ENCODE results near the gene STXBP2. TPM values are rescaled to one million over a fixed set of nuclear protein-coding genes. Genes with fewer than 3 reads are reported as not detected.

STXBP2 gene
- total RNA-seq, 1 donor from 2014 or later, result 97.7 TPM

DNA sequence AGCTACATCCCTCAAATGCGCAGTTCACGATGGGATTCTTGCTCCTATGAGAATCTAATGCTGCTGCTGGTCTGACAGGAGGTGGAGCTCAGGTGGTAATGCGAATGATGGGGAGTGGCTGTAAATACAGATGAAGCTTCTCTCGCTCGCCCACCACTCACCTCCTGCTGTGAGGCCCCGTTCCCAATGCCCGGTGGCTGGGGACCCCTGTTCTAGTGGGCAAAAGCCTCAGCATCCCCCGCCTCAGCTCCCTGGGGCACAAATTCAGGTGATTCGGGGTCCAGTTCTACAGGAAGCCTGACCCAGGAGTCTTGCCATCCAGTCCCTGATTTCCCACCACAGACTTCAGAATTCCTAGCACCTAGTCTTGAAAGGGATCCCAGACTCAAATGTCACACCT is 35.6 kb downstream of the STXBP2 start:
- Mint-ChIP-seq H3K36me3 (no peaks in the 10 kb centered on the region), H3K4me1 (no peaks in the 10 kb centered on the region), H3K9me3 (peaks cover 3% of the 10 kb centered on the region), H3K4me3 (no peak overlapping the region), H3K27me3 (ENCODE audit: low read depth) (peaks cover 86% of the 10 kb centered on the region), H3K27ac (no peak overlapping the region)
- DNase-seq (ENCODE audit: low spot score in 2 of 2, unreplicated experiment in 2 of 2), result no peak
- TF ChIP-seq, protein P1, sequence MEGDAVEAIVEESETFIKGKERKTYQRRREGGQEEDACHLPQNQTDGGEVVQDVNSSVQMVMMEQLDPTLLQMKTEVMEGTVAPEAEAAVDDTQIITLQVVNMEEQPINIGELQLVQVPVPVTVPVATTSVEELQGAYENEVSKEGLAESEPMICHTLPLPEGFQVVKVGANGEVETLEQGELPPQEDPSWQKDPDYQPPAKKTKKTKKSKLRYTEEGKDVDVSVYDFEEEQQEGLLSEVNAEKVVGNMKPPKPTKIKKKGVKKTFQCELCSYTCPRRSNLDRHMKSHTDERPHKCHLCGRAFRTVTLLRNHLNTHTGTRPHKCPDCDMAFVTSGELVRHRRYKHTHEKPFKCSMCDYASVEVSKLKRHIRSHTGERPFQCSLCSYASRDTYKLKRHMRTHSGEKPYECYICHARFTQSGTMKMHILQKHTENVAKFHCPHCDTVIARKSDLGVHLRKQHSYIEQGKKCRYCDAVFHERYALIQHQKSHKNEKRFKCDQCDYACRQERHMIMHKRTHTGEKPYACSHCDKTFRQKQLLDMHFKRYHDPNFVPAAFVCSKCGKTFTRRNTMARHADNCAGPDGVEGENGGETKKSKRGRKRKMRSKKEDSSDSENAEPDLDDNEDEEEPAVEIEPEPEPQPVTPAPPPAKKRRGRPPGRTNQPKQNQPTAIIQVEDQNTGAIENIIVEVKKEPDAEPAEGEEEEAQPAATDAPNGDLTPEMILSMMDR (IDR thresholded peaks at IDR 0.05; ENCODE audit: unreplicated experiment), result no peak

DNA sequence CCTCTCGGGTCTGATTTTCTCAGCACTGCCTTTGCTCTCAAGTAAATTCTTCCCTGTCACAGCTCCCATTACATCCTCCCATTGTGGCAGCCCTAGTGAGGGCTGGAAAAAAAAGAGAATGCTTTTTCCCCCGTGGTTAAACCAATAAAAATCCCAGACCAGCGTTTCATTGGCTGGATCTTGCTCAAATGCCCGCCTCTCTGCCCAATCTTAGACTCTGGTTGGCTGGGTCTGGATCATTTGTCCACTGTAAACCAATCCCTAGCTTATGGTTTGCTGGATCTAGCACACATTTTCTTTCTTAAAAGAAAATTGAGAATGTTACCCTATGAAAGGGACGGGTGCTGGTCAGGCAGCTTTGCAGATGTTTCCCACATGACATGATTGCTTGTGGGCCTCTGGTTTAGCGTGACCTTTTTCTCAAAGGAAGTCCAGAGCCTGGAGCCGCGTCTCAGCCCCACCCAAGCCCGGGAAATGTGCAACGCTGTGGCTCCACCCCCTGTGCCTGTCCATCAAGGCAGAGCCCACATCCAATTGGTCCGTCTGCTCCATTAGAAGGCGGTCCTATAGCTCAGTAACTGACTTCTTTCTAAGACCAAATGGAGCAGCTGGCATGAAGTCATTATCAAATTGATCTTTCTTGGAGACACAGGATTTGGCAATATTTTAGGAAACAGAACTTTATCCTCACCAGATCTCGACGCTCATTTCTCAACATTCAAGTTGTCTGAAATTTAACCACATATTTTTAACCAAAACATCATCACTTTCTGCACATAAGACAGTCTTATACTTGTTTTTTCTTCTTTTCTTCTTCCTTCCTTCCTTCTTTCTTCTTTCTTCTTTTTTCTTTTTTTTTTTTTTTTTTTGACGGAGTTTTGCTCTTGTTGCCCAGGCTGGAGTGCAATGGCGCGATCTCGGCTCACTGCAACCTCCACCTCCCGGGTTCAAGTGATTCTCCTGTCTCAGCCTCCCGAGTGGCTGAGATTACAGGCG is 37.4 kb downstream of the STXBP2 start:
- H3K4me1 Mint-ChIP-seq, result peaks cover 2% of the 10 kb centered on the region
- peaks cover 84% of the 10 kb centered on the region for H3K27me3 Mint-ChIP-seq (ENCODE audit: low read depth)
- H3K9me3 Mint-ChIP-seq, result peaks cover 3% of the 10 kb centered on the region
- no peak overlapping the region for H3K4me3 Mint-ChIP-seq
- DNase-seq (ENCODE audit: low spot score in 2 of 2, unreplicated experiment in 2 of 2), result no peak
- no peak overlapping the region for H3K27ac Mint-ChIP-seq
- TF ChIP-seq, protein P1 (IDR thresholded peaks at IDR 0.05; ENCODE audit: unreplicated experiment), result no peak
- H3K36me3 Mint-ChIP-seq, result no peaks in the 10 kb centered on the region

DNA sequence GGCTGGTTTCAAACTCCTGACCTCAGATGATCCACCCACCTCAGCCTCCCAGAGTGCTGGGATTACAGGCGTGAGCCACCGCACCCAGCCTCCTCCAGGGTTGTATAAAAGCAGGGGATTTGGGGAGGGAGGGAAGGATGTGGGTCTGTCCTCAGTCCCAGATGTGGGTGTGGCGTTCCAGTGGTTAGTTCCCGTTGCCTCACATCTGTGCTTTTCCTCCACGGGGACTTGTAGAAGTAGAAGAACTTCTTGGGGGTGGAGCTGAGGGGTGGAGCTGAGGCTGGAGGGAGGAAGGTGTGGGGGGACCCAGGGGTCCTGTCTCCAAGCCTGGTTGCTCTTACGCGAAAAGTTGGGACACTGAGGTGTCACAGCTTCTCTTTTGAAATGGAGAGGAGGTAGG is 39.5 kb downstream of the STXBP2 start:
- H3K4me3 Mint-ChIP-seq, result no peak overlapping the region
- peaks cover 67% of the 10 kb centered on the region for H3K27me3 Mint-ChIP-seq (ENCODE audit: low read depth)
- no peak overlapping the region for H3K27ac Mint-ChIP-seq
- no peak for DNase-seq (ENCODE audit: low spot score in 2 of 2, unreplicated experiment in 2 of 2)
- TF ChIP-seq, protein P1 (IDR thresholded peaks at IDR 0.05; ENCODE audit: unreplicated experiment), result no peak
- peaks cover 3% of the 10 kb centered on the region for H3K9me3 Mint-ChIP-seq
- no peaks in the 10 kb centered on the region for H3K36me3 Mint-ChIP-seq
- H3K4me1 Mint-ChIP-seq, result peaks cover 3% of the 10 kb centered on the region

DNA sequence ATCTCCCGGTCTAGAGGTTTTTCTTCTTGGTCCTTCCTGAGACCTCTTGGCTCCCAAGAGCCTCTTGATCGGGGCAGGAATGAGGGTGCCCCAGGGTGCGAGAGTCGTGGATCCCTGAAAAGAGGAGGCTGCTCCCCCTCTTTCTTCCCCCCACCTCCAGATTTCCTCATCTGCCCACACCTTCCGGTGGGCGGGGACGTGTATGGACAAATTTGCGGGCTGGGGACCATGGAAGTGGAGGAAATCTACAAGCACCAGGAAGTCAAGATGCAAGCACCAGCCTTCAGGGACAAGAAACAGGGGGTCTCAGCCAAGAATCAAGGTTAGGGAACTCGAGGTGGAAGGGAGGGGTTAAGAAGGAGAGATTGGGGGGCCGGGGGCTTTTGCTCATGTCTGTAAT is 39.9 kb downstream of the STXBP2 start, which contains the start of gene MCEMP1:
Gene MCEMP1, plus strand, starts transcription at position 237 of the 400 bp plus-strand sequence. Its CDS starts 31 bp downstream, at position 268.
- Mint-ChIP-seq H3K4me3 (no peak within 1 kb of the TSS), H3K27ac (no peak within 1 kb of the TSS), H3K27me3 (ENCODE audit: low read depth) (peaks cover 62% of the 10 kb centered on the region), H3K4me1 (peaks cover 5% of the 10 kb centered on the region), H3K36me3 (no peaks in the 10 kb centered on the region), H3K9me3 (peaks cover 3% of the 10 kb centered on the region)
- TF ChIP-seq, protein P1 (IDR thresholded peaks at IDR 0.05; ENCODE audit: unreplicated experiment), result no peak
- DNase-seq (ENCODE audit: low spot score in 2 of 2, unreplicated experiment in 2 of 2), result no peak

DNA sequence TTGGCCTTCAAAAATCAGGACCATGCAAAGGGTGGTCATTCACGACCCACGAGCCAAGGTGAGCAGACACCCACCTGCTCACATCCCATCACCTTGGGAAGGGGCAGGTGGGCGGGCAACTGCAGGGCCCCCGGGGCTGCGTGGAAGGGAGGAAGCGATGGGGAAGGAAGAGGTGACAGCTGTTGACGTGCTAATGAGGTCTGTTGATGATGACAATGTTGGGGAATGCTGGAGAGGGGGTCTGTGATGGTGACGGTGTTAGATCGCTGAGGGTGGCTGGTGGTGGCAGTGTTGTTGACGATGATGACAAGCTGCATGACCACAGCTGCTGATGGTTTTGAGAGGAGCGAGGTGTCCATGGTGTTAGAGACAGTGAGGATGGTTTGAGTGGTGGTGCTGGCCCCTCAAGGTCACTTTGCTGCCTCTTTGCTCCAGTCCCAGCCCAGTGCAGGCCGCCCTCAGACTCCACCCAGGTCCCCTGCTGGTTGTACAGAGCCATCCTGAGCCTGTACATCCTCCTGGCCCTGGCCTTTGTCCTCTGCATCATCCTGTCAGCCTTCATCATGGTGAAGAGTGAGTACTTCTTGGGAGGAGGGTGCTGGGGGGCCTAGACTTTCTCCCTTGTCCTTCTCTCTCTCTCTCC is 40.9 kb downstream of the STXBP2 start:
- no peak overlapping the region for H3K27ac Mint-ChIP-seq
- H3K4me1 Mint-ChIP-seq, result peaks cover 6% of the 10 kb centered on the region
- H3K9me3 Mint-ChIP-seq, result peaks cover 3% of the 10 kb centered on the region
- DNase-seq (ENCODE audit: low spot score in 2 of 2, unreplicated experiment in 2 of 2), result no peak
- peaks cover 4% of the 10 kb centered on the region for H3K36me3 Mint-ChIP-seq
- no peak overlapping the region for H3K4me3 Mint-ChIP-seq
- TF ChIP-seq, protein P1 (IDR thresholded peaks at IDR 0.05; ENCODE audit: unreplicated experiment), result no peak
- peaks cover 53% of the 10 kb centered on the region for H3K27me3 Mint-ChIP-seq (ENCODE audit: low read depth)
